Activated CD8-positive, alpha-beta T cell treated with anti-CD3 and anti-CD28 coated beads, Interleukin-2, amount 10 ng/mL, durations not matched to agents 7 days and 5 days (primary cell): ENCODE results near the gene TMEM145. TPM values are rescaled to one million over a fixed set of nuclear protein-coding genes. Genes with fewer than 3 reads are reported as not detected.

Experiments
- ATAC-seq: fragments of 150-1000 bp; cut with Tn5 transposase; one replicate; pipeline ENCODE4 v1.10.0; 2021; ENCODE audit warnings: moderate library complexity
- CTCF ChIA-PET: fragments of 350-600 bp; sonication (Branson Sonifier 250); formaldehyde crosslinking; loops from one replicate; lab custom pipeline; 2021; ENCODE audit warnings: antibody characterized with exemption; lab: Charles Lee
- POLR2A ChIA-PET: fragments of 350-600 bp; sonication (Branson Sonifier 250); formaldehyde crosslinking; loops from one replicate; lab custom pipeline; 2021; ENCODE audit warnings: antibody characterized with exemption; lab: Charles Lee
- DNase-seq: peaks from one replicate; pipeline ENCODE4 v3.0.0-alpha.2; 2020
- H3K27ac Mint-ChIP-seq: one replicate; pipeline ENCODE4 v1.8.0; 2021; ENCODE audit warnings: mild to moderate bottlenecking, mixed read lengths
- H3K27me3 Mint-ChIP-seq: one replicate; pipeline ENCODE4 v1.8.0; 2021; ENCODE audit warnings: low read depth, mixed read lengths
- H3K36me3 Mint-ChIP-seq: one replicate; pipeline ENCODE4 v1.8.0; 2021; ENCODE audit warnings: low read depth, mixed read lengths
- H3K4me1 Mint-ChIP-seq: one replicate; pipeline ENCODE4 v1.8.0; 2021; ENCODE audit warnings: low read depth, mixed read lengths
- H3K4me3 Mint-ChIP-seq: one replicate; pipeline ENCODE4 v1.8.0; 2021; ENCODE audit warnings: mild to moderate bottlenecking, mixed read lengths
- H3K9me3 Mint-ChIP-seq: one replicate; pipeline ENCODE4 v1.8.0; 2022; ENCODE audit warnings: mixed read lengths; ENCODE audit not compliant: insufficient read depth
- total RNA-seq, 2 experiments: library from RNA; stranded (reverse); gene quantifications; one replicate each; pipeline ENCODE4 v1.2.3, GENCODE V29; 2021

TMEM145 gene
- total RNA-seq, 2 experiments from 2014 or later: 0.37 TPM; not detected in 1

- H3K4me1 Mint-ChIP-seq: peaks cover 58% of the 10 kb centered on the region
- H3K27ac Mint-ChIP-seq: no peak overlapping the region
- ATAC-seq (no peak), DNase-seq (no peak)
- CTCF ChIA-PET: interaction anchor here (0.7 to 3.2 kb wide), 3 partner anchors 8 to 139 kb away, joined by 3 to 60 read pairs (median 8); partner anchors contain the start of gene POU2F2
- H3K27me3 Mint-ChIP-seq: no peaks in the 10 kb centered on the region
- H3K9me3 Mint-ChIP-seq: no peaks in the 10 kb centered on the region
- POLR2A ChIA-PET: no interaction called here
- peaks cover 35% of the 10 kb centered on the region for H3K36me3 Mint-ChIP-seq
- H3K4me3 Mint-ChIP-seq: no peak overlapping the region
Measured at GRCh38 chr19:42271861-42272534, 41.1 kb upstream of the TMEM145 start.

- POLR2A ChIA-PET: no interaction called here
- Mint-ChIP-seq H3K27ac (no peak overlapping the region), H3K36me3 (peaks cover 35% of the 10 kb centered on the region), H3K4me1 (peaks cover 59% of the 10 kb centered on the region), H3K9me3 (no peaks in the 10 kb centered on the region), H3K4me3 (no peak overlapping the region), H3K27me3 (no peaks in the 10 kb centered on the region)
- ATAC-seq: no peak
- CTCF ChIA-PET: interaction anchor here (0.7 kb wide), 1 partner anchor 17 kb away, joined by 3 read pairs; no protein-coding TSS in a partner anchor
- no peak for DNase-seq
Measured at GRCh38 chr19:42272535-42272897, 40.6 kb upstream of the TMEM145 start.

GRCh38 chr19:42272989-42273406 is 40.1 kb upstream of the TMEM145 start:
- no peaks in the 10 kb centered on the region for H3K9me3 Mint-ChIP-seq
- no peak for ATAC-seq
- ChIA-PET CTCF (no interaction called here), POLR2A (no interaction called here)
- H3K36me3 Mint-ChIP-seq: peaks cover 35% of the 10 kb centered on the region
- no peak overlapping the region for H3K27ac Mint-ChIP-seq
- no peak overlapping the region for H3K4me3 Mint-ChIP-seq
- no peak for DNase-seq
- H3K27me3 Mint-ChIP-seq: no peaks in the 10 kb centered on the region
- peaks cover 56% of the 10 kb centered on the region for H3K4me1 Mint-ChIP-seq

- POLR2A ChIA-PET: no interaction called here
- no peak overlapping the region for H3K27ac Mint-ChIP-seq
- DNase-seq (no peak), ATAC-seq (no peak)
- H3K4me3 Mint-ChIP-seq: no peak overlapping the region
- H3K27me3 Mint-ChIP-seq: no peaks in the 10 kb centered on the region
- CTCF ChIA-PET: no interaction called here
- H3K36me3 Mint-ChIP-seq: peaks cover 35% of the 10 kb centered on the region
- no peaks in the 10 kb centered on the region for H3K9me3 Mint-ChIP-seq
- peaks cover 60% of the 10 kb centered on the region for H3K4me1 Mint-ChIP-seq
Measured at GRCh38 chr19:42273407-42274064, 39.6 kb upstream of the TMEM145 start.

- Mint-ChIP-seq H3K9me3 (no peaks in the 10 kb centered on the region), H3K27me3 (no peaks in the 10 kb centered on the region), H3K27ac (no peak overlapping the region), H3K4me1 (peaks cover 66% of the 10 kb centered on the region), H3K36me3 (peaks cover 39% of the 10 kb centered on the region), H3K4me3 (no peak overlapping the region)
- CTCF ChIA-PET: interaction anchor here (2.4 kb wide), 1 partner anchor 28 kb away, joined by 5 read pairs; no protein-coding TSS in a partner anchor
- DNase-seq: no peak
- POLR2A ChIA-PET: no interaction called here
- no peak for ATAC-seq
Measured at GRCh38 chr19:42274065-42274682, 38.9 kb upstream of the TMEM145 start.

- no peak for ATAC-seq
- Mint-ChIP-seq H3K27me3 (no peaks in the 10 kb centered on the region), H3K27ac (peak overlapping the region; percentile 64), H3K9me3 (no peaks in the 10 kb centered on the region), H3K4me1 (peaks cover 67% of the 10 kb centered on the region), H3K36me3 (peaks cover 45% of the 10 kb centered on the region), H3K4me3 (no peak overlapping the region)
- ChIA-PET POLR2A (no interaction called here), CTCF (interaction anchor here (2.4 kb wide), 1 partner anchor 29 kb away, joined by 5 read pairs; no protein-coding TSS in a partner anchor)
- no peak for DNase-seq
Measured at GRCh38 chr19:42275103-42275502, 38.0 kb upstream of the TMEM145 start.

- Mint-ChIP-seq H3K9me3 (no peaks in the 10 kb centered on the region), H3K27me3 (no peaks in the 10 kb centered on the region), H3K4me3 (no peak overlapping the region), H3K36me3 (peaks cover 45% of the 10 kb centered on the region), H3K4me1 (peaks cover 63% of the 10 kb centered on the region), H3K27ac (peak overlapping the region; percentile 90)
- ChIA-PET POLR2A (no interaction called here), CTCF (interaction anchor here (2.4 kb wide), 1 partner anchor 30 kb away, joined by 5 read pairs; no protein-coding TSS in a partner anchor)
- no peak for ATAC-seq
- no peak for DNase-seq
Measured at GRCh38 chr19:42275517-42275916, 37.6 kb upstream of the TMEM145 start.

- ChIA-PET POLR2A (no interaction called here), CTCF (interaction anchor here (1.7 to 2.4 kb wide), 2 partner anchors 30 to 144 kb away, joined by 4 to 5 read pairs; partner anchors contain the start of gene POU2F2)
- peak overlapping the region; percentile 90 for H3K27ac Mint-ChIP-seq
- DNase-seq (no peak), ATAC-seq (no peak)
- peaks cover 41% of the 10 kb centered on the region for H3K36me3 Mint-ChIP-seq
- peaks cover 58% of the 10 kb centered on the region for H3K4me1 Mint-ChIP-seq
- H3K4me3 Mint-ChIP-seq: peak overlapping the region; percentile 45
- no peaks in the 10 kb centered on the region for H3K27me3 Mint-ChIP-seq
- no peaks in the 10 kb centered on the region for H3K9me3 Mint-ChIP-seq
Measured at GRCh38 chr19:42276284-42276683, 36.8 kb upstream of the TMEM145 start.

- ChIA-PET POLR2A (interaction anchor here (1.4 kb wide), 1 partner anchor 9 kb away, joined by 4 read pairs; no protein-coding TSS in a partner anchor), CTCF (interaction anchor here (1.7 kb wide), 1 partner anchor 144 kb away, joined by 4 read pairs; the partner anchor contains the start of gene POU2F2)
- H3K27ac Mint-ChIP-seq: peak overlapping the region; percentile 57
- ATAC-seq: no peak
- no peaks in the 10 kb centered on the region for H3K9me3 Mint-ChIP-seq
- peaks cover 59% of the 10 kb centered on the region for H3K4me1 Mint-ChIP-seq
- no peaks in the 10 kb centered on the region for H3K27me3 Mint-ChIP-seq
- peaks cover 37% of the 10 kb centered on the region for H3K36me3 Mint-ChIP-seq
- no peak for DNase-seq
- no peak overlapping the region for H3K4me3 Mint-ChIP-seq
Measured at GRCh38 chr19:42276821-42277220, 36.3 kb upstream of the TMEM145 start.

GRCh38 chr19:42277821-42278451 is 35.2 kb upstream of the TMEM145 start:
- peaks cover 68% of the 10 kb centered on the region for H3K4me1 Mint-ChIP-seq

More at GRCh38 chr19:42277821-42278451, 35.2 kb upstream of the TMEM145 start:
- no peak for ATAC-seq
- H3K9me3 Mint-ChIP-seq: no peaks in the 10 kb centered on the region
- H3K27me3 Mint-ChIP-seq: no peaks in the 10 kb centered on the region
- peaks cover 37% of the 10 kb centered on the region for H3K36me3 Mint-ChIP-seq
- CTCF ChIA-PET: interaction anchor here (1.3 to 2.9 kb wide), 7 partner anchors 18 to 155 kb away, joined by 3 to 113 read pairs (median 14); partner anchors contain the start of genes GSK3A, POU2F2 and ZNF526
- DNase-seq: no peak
- POLR2A ChIA-PET: interaction anchor here (1.4 kb wide), 1 partner anchor 10 kb away, joined by 4 read pairs; no protein-coding TSS in a partner anchor
- no peak overlapping the region for H3K4me3 Mint-ChIP-seq
- H3K27ac Mint-ChIP-seq: peak overlapping the region; percentile 92
